ENCODE data around the gene GPR12. TPM values are rescaled to one million over a fixed set of nuclear protein-coding genes. Genes with fewer than 3 reads are reported as not detected.

The GPR12 gene
- polyA plus RNA-seq, 1 donor (not counting 4 experiments of a cell fraction or from before 2014, with no cell fraction given) = not detected

DNA sequence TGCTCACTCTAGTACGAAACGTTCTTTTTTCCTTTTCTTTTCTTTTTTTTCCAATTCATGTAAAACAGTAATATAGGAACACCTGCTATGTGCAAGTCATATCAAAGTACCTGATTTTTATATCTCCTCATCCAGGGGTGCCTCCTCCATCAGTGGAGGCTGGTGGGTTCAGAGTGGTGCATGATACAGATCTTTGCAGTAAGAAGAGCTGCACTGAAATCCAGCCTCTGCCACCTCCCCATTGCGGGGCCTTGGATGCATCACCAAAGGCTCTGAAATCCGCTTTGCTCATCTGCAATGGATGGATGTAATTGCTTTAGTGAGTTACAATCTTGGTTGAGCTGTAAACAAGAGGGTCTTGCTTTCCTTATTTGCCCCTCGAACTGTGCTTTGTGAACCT is 38.3 kb downstream of the GPR12 start:
- H4K20me1 ChIP-seq (ENCODE audit: control insufficient read depth, extremely low read depth, insufficient read depth, low read length) = no peaks in the 10 kb centered on the region
- no peaks in the 10 kb centered on the region for H3K27me3 ChIP-seq (ENCODE audit: control insufficient read depth, extremely low read depth, insufficient read depth, low read length)
- DNase-seq (ENCODE audit: low read depth, low spot score) = no peak
- H3K36me3 ChIP-seq (ENCODE audit: control insufficient read depth in 2 of 2, extremely low read depth in 1 of 2, insufficient read depth in 2 of 2, low read length in 2 of 2) = no peaks in the 10 kb centered on the region
- H3K4me2 ChIP-seq (ENCODE audit: control insufficient read depth, extremely low read depth, insufficient read depth, low read depth, low read length) = no peak overlapping the region
- no peak overlapping the region for H3K27ac ChIP-seq (ENCODE audit: control insufficient read depth, insufficient read depth, low read length)
- no peaks in the 10 kb centered on the region for H3K9me1 ChIP-seq (ENCODE audit: control insufficient read depth, extremely low read depth, insufficient read depth, low read length)
- no peak for TF ChIP-seq EZH2 (IDR thresholded peaks at IDR 0.05; ENCODE audit: low read length)
- TF ChIP-seq, protein P1, sequence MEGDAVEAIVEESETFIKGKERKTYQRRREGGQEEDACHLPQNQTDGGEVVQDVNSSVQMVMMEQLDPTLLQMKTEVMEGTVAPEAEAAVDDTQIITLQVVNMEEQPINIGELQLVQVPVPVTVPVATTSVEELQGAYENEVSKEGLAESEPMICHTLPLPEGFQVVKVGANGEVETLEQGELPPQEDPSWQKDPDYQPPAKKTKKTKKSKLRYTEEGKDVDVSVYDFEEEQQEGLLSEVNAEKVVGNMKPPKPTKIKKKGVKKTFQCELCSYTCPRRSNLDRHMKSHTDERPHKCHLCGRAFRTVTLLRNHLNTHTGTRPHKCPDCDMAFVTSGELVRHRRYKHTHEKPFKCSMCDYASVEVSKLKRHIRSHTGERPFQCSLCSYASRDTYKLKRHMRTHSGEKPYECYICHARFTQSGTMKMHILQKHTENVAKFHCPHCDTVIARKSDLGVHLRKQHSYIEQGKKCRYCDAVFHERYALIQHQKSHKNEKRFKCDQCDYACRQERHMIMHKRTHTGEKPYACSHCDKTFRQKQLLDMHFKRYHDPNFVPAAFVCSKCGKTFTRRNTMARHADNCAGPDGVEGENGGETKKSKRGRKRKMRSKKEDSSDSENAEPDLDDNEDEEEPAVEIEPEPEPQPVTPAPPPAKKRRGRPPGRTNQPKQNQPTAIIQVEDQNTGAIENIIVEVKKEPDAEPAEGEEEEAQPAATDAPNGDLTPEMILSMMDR (optimal IDR thresholded peaks at IDR 0.05 in 1 of 3, IDR thresholded peaks at IDR 0.05 in 1 of 3, conservative IDR thresholded peaks at IDR 0.05 in 1 of 3; ENCODE audit: extremely low read depth in 1 of 3, insufficient read depth in 2 of 3, low read length in 3 of 3) = no peak
- no peak overlapping the region for H2AFZ ChIP-seq (ENCODE audit: control insufficient read depth, low read length)
- H3K4me1 ChIP-seq (ENCODE audit: control insufficient read depth, extremely low read depth, insufficient read depth, low read length) = no peaks in the 10 kb centered on the region
- dilution Hi-C loops (cut with MboI; ENCODE audit: extremely low pct_ligation_motif_present, low sequenced_read_pairs) = no loop called here
- no peaks in the 10 kb centered on the region for H3K79me2 ChIP-seq (ENCODE audit: control insufficient read depth, insufficient read depth, low read length)
- FAIRE-seq = no peak
- no peak overlapping the region for H3K4me3 ChIP-seq (ENCODE audit: control insufficient read depth in 2 of 3, extremely low read depth in 1 of 3, insufficient read depth in 2 of 3, low read depth in 1 of 3, low read length in 3 of 3)
- H3K9ac ChIP-seq (ENCODE audit: control insufficient read depth, extremely low read depth, insufficient read depth, low read length) = no peak overlapping the region
- H3K9me3 ChIP-seq (ENCODE audit: control insufficient read depth, low read depth, low read length) = no peaks in the 10 kb centered on the region

DNA sequence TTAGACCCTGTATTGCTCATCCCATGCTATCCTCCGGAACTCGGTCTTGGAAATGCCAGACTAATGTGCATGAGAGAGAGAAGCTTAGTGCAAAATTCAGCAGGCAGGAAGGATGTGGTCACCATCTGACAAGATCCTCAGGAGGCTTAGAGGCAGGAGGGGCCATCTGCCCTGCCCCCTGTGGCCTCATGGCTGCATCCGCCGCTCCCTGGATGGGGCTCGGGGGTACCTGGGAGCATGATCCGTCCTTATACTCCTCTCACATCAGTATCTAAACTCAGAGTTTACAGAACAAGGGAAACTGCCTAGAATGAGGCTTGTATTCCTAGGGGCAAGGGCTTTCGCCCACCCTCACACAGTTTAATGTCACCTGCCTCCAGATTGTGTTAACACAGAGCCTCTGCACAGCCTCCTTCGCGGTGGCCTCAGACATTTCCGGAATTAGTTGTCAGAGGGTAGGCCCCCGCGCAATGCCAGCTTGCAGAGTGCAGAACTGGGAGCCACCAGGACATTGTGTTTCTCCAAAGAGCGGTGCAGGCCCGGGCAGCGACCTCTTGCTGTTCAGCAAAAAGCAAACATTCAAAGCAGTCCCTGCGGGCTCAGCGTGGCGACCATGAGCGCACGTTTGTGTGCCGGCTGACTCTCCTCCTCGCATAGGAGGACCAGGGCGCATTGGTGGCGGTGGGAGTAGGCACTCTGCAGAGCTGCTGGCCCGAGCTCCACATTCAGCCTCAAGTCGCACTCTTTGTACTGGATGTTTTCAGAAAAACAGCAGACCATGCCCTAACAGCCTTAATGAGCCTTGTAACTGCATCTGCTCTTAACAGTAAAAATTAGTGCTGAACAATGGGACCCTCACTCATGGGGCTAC is 39.1 kb downstream of the GPR12 start:
- Histone ChIP-seq H3K4me3 (ENCODE audit: control insufficient read depth in 2 of 3, extremely low read depth in 1 of 3, insufficient read depth in 2 of 3, low read depth in 1 of 3, low read length in 3 of 3) (no peak overlapping the region), H3K4me1 (ENCODE audit: control insufficient read depth, extremely low read depth, insufficient read depth, low read length) (no peaks in the 10 kb centered on the region), H3K27ac (ENCODE audit: control insufficient read depth, insufficient read depth, low read length) (no peak overlapping the region), H3K9me1 (ENCODE audit: control insufficient read depth, extremely low read depth, insufficient read depth, low read length) (no peaks in the 10 kb centered on the region), H3K9ac (ENCODE audit: control insufficient read depth, extremely low read depth, insufficient read depth, low read length) (no peak overlapping the region), H3K9me3 (ENCODE audit: control insufficient read depth, low read depth, low read length) (no peaks in the 10 kb centered on the region), H2AFZ (ENCODE audit: control insufficient read depth, low read length) (no peak overlapping the region), H3K27me3 (ENCODE audit: control insufficient read depth, extremely low read depth, insufficient read depth, low read length) (no peaks in the 10 kb centered on the region), H4K20me1 (ENCODE audit: control insufficient read depth, extremely low read depth, insufficient read depth, low read length) (no peaks in the 10 kb centered on the region), H3K4me2 (ENCODE audit: control insufficient read depth, extremely low read depth, insufficient read depth, low read depth, low read length) (no peak overlapping the region), H3K79me2 (ENCODE audit: control insufficient read depth, insufficient read depth, low read length) (no peaks in the 10 kb centered on the region), H3K36me3 (ENCODE audit: control insufficient read depth in 2 of 2, extremely low read depth in 1 of 2, insufficient read depth in 2 of 2, low read length in 2 of 2) (no peaks in the 10 kb centered on the region)
- dilution Hi-C loops (cut with MboI; ENCODE audit: extremely low pct_ligation_motif_present, low sequenced_read_pairs) = no loop called here
- DNase-seq (ENCODE audit: low read depth, low spot score) (no peak), FAIRE-seq (no peak)
- TF ChIP-seq EZH2 (IDR thresholded peaks at IDR 0.05; ENCODE audit: low read length) = no peak
- TF ChIP-seq, protein P1 (optimal IDR thresholded peaks at IDR 0.05 in 1 of 3, IDR thresholded peaks at IDR 0.05 in 1 of 3, conservative IDR thresholded peaks at IDR 0.05 in 1 of 3; ENCODE audit: extremely low read depth in 1 of 3, insufficient read depth in 2 of 3, low read length in 3 of 3) = no peak

Data from keratinocyte (primary cell).